RWPE2 (cell line): ENCODE results near the gene IGSF3.

ENCODE experiments used
- ATAC-seq: fragments of 200-7000 bp; cut with Tn5 transposase; 3 replicates; pipeline ENCODE4 v1.9.1; 2021; ENCODE audit warnings: low read depth
- DNase-seq: peaks from one replicate; pipeline ENCODE4 v3.0.0-alpha.2; 2020; ENCODE audit warnings: low spot score
- H3K27ac ChIP-seq: fragments of 450-650 bp; 2 replicates; pipeline ENCODE4 v1.5.1; 2017; ENCODE audit warnings: mild to moderate bottlenecking; ENCODE audit not compliant: poor library complexity, severe bottlenecking
- H3K27me3 ChIP-seq: fragments of 250-450 bp; sonication (Bioruptor Pico); 2 replicates; pipeline ENCODE4 v1.5.1; 2021; ENCODE audit warnings: mild to moderate bottlenecking, moderate library complexity; ENCODE audit not compliant: insufficient read depth, poor library complexity, severe bottlenecking
- H3K36me3 ChIP-seq: fragments of 250-450 bp; sonication (Bioruptor Pico); 2 replicates; pipeline ENCODE4 v1.5.1; 2020; ENCODE audit warnings: low read depth, mild to moderate bottlenecking, moderate library complexity
- H3K4me1 ChIP-seq: fragments of 250-450 bp; sonication (Bioruptor Pico); 2 replicates; pipeline ENCODE4 v1.5.1; 2021; ENCODE audit warnings: mild to moderate bottlenecking, moderate library complexity; ENCODE audit not compliant: insufficient read depth, poor library complexity, severe bottlenecking
- H3K4me3 ChIP-seq: fragments of 250-450 bp; sonication (Bioruptor Pico); 2 replicates; pipeline ENCODE4 v1.5.1; 2021; ENCODE audit warnings: mild to moderate bottlenecking, moderate library complexity; ENCODE audit not compliant: severe bottlenecking
- H3K9me3 ChIP-seq: fragments of 250-450 bp; sonication (Bioruptor Pico); 2 replicates; pipeline ENCODE4 v1.5.1; 2021; ENCODE audit warnings: mild to moderate bottlenecking, moderate library complexity; ENCODE audit not compliant: severe bottlenecking
- CTCF ChIP-seq: fragments of 450-650 bp; IDR thresholded peaks from one replicate; pipeline ENCODE4 v1.5.1; 2017; ENCODE audit warnings: mild to moderate bottlenecking, moderate library complexity; ENCODE audit not compliant: poor library complexity, severe bottlenecking

Gene IGSF3

GRCh38 chr1:116679091-116679827, 11.7 kb upstream of the IGSF3 start:
- H3K4me3 ChIP-seq = no peak overlapping the region
- no peaks in the 10 kb centered on the region for H3K36me3 ChIP-seq
- ATAC-seq (no peak), DNase-seq (no peak)
- H3K9me3 ChIP-seq = no peaks in the 10 kb centered on the region
- peaks cover 11% of the 10 kb centered on the region for H3K4me1 ChIP-seq
- H3K27ac ChIP-seq = no peak overlapping the region
- no peak for TF ChIP-seq CTCF
- no peaks in the 10 kb centered on the region for H3K27me3 ChIP-seq

GRCh38 chr1:116678732-116679090, 11.2 kb upstream of the IGSF3 start:
- Histone ChIP-seq H3K9me3 (no peaks in the 10 kb centered on the region), H3K4me3 (no peak overlapping the region), H3K27ac (no peak overlapping the region), H3K36me3 (no peaks in the 10 kb centered on the region), H3K4me1 (peaks cover 11% of the 10 kb centered on the region), H3K27me3 (no peaks in the 10 kb centered on the region)
- no peak for TF ChIP-seq CTCF
- DNase-seq = no peak
- no peak for ATAC-seq

DNA sequence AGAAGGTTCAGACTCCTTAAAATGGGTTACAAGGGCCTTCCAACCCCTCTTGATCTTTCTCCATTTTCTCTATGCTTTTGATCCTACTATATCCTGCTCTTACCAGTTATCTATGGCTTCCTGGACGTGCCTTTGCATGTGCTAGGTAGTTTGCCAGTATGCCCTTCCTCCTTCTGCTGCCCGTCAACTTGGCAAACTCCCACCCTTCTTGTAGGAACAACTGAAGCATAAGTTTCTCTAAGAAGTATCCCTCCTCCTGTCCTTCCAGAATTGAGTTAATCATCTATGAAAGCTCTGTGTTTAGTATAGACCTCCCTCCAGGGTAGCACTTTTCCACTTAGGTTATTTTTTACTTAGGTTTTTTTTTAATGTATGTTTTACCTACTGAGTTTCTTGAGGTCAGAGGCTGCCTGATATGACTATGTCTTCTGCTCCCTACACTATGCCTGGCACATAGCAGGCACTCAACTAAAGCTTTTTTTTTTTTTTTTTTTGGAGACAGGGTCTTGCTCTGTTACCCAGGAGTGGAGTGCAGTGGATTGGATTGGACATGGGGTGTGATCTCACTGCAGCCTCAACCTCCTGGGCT, 10.0 kb upstream of the IGSF3 start:
- TF ChIP-seq CTCF = no peak
- ATAC-seq = no peak

GRCh38 chr1:116676291-116676690, 8.8 kb upstream of the IGSF3 start:
- Histone ChIP-seq H3K36me3 (no peaks in the 10 kb centered on the region), H3K4me1 (peaks cover 9% of the 10 kb centered on the region), H3K9me3 (no peaks in the 10 kb centered on the region), H3K27ac (no peak overlapping the region), H3K4me3 (no peak overlapping the region), H3K27me3 (no peaks in the 10 kb centered on the region)
- TF ChIP-seq CTCF = no peak
- DNase-seq = no peak
- no peak for ATAC-seq

More for the DNA sequence above, 10.0 kb upstream of the IGSF3 start:
- Histone ChIP-seq H3K27ac (no peak overlapping the region), H3K36me3 (no peaks in the 10 kb centered on the region), H3K4me1 (peaks cover 11% of the 10 kb centered on the region), H3K27me3 (no peaks in the 10 kb centered on the region), H3K9me3 (no peaks in the 10 kb centered on the region), H3K4me3 (no peak overlapping the region)
- no peak for DNase-seq

DNA sequence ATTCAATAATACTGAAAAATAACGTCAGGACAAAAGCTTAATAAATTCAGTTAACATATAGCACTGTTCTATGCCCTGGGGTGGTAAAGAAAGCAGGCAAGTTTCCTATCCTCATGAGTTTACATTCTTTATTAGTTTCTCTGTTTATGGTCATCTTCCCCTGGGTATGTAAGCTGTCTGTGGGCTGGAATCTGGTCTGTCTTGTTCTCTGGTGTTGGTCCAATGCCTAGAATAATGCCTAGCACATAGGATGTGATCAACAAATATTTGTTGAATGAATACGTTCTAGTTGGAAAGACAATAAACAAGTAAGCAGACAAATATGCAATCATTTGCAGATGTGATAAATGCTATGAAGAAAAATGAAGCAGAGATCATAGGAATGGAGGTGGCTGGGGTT, 7.2 kb upstream of the IGSF3 start:
- no peak overlapping the region for H3K4me3 ChIP-seq
- H3K9me3 ChIP-seq = no peaks in the 10 kb centered on the region
- H3K27me3 ChIP-seq = no peaks in the 10 kb centered on the region
- H3K4me1 ChIP-seq = peaks cover 5% of the 10 kb centered on the region
- ATAC-seq (peak; percentile 52; the same call in 2 of the 3 replicates), DNase-seq (no peak)
- H3K36me3 ChIP-seq = no peaks in the 10 kb centered on the region
- TF ChIP-seq CTCF = no peak
- no peak overlapping the region for H3K27ac ChIP-seq
